Measurements from ENCODE around the gene CSF1. TPM values are rescaled to one million over a fixed set of nuclear protein-coding genes. Genes with fewer than 3 reads are reported as not detected.

CSF1 gene
- 69.7 and 108 TPM in 2 replicates for total RNA-seq

GRCh38 chr1:109910123-109910962 is at the start of gene CSF1:
Gene CSF1 (plus strand): TSS chr1:109910849. CDS start chr1:109911024, 175 bp downstream.

Other genes starting within 250 kb of the CSF1 start
- 10.5 and 24.7 TPM in 2 replicates for gene GSTM2, start 242.8 kb upstream of the CSF1 start, total RNA-seq
- 0.37 and 15.3 TPM in 2 replicates for gene GSTM1, start 223.0 kb upstream of the CSF1 start, total RNA-seq
- gene GSTM5, start 198.6 kb upstream of the CSF1 start, total RNA-seq: 1.00 and 1.5 TPM in 2 replicates
- 43.3 and 140 TPM in 2 replicates for gene GSTM3, start 169.8 kb upstream of the CSF1 start, total RNA-seq
- gene EPS8L3, start 146.9 kb upstream of the CSF1 start, total RNA-seq: not detected in 2 replicates
- gene AHCYL1, start 73.9 kb downstream of the CSF1 start, total RNA-seq: 51.7 and 94.1 TPM in 2 replicates
- 55.3 and 55.4 TPM in 2 replicates for gene STRIP1, start 123.8 kb downstream of the CSF1 start, total RNA-seq
- not detected in 2 replicates for gene ALX3, start 159.8 kb downstream of the CSF1 start, total RNA-seq
- not detected in 2 replicates for gene UBL4B, start 201.6 kb downstream of the CSF1 start, total RNA-seq
- 1.7 and 2.4 TPM in 2 replicates for gene SLC6A17, start 239.6 kb downstream of the CSF1 start, total RNA-seq